Measurements from ENCODE around the gene SPIRE1.
A peak's percentile ranks its signal among the peaks of the same experiment; 100 is the strongest.

SPIRE1 gene

DNA sequence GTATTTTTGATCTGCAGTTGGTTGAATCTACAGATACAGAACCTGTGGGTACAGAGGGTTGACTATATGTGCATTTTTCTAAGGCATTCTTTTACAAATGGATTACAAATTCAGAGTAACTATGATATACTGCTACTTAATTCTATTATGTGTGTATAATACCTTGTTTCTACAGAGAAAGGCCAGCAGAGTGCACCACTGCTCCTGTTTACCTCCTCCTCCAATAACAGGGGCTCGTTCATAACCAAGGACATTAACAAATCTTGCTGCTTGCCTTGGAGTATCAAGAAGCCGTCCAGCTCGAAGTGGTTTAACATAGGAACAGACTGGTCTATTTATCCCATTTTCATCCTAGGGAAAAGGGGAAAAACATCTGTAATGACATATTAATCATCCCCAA, 28.2 kb upstream of the SPIRE1 start:
- TF ChIP-seq Cebpa-rat (IDR thresholded peaks at IDR 0.05) = no peak
- no peaks in the 10 kb centered on the region for H3K9me3 ChIP-seq
- peaks cover 7% of the 10 kb centered on the region; the same call in 1 of the 2 replicates for H3K4me1 ChIP-seq
- H4K20me1 ChIP-seq = no peaks in the 10 kb centered on the region
- no peak overlapping the region for H3K9ac ChIP-seq
- H3K36me3 ChIP-seq = peaks cover 62% of the 10 kb centered on the region
- H3K27ac ChIP-seq = no peak overlapping the region
- H3K27me3 ChIP-seq = no peaks in the 10 kb centered on the region
- H3K4me3 ChIP-seq = no peak overlapping the region
- H3K4me2 ChIP-seq = no peak overlapping the region

DNA sequence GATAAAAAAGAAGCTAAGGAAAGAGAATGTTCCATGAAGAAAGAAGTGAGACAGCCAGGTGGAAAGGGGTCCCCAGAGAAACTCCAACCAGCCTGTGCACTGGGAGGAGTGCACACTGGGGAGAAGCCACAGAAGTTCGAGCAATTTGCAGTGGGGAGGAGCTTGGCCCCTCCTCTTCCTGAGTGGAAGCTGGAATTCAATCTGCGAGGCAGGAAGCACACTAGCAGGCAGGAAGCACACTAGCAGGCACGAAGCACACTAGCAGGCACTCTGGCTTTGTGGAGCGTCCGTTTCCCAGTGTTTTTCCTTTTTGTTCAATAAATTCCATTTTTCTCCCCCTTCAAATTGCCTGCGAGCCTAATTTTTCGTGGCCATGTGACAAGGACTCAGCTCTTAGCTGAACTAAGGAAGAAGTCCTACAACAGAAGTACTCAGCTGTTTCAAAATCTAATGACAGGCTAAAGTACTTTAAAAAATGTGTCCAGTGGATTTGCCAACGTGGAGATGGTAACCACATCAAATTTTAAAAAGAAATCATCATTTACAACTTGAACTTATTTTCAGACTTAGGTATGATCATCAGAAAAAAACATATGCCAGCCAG, 21.4 kb upstream of the SPIRE1 start:
- peak overlapping the region; percentile 71 for H3K27ac ChIP-seq
- H3K4me3 ChIP-seq = no peak overlapping the region
- H3K4me2 ChIP-seq = peak overlapping the region; percentile 79
- no peaks in the 10 kb centered on the region for H4K20me1 ChIP-seq
- no peak for TF ChIP-seq Cebpa-rat (IDR thresholded peaks at IDR 0.05)
- peaks cover 92% of the 10 kb centered on the region for H3K36me3 ChIP-seq
- no peaks in the 10 kb centered on the region for H3K9me3 ChIP-seq
- H3K4me1 ChIP-seq = peaks cover 15% of the 10 kb centered on the region
- H3K27me3 ChIP-seq = no peaks in the 10 kb centered on the region
- H3K9ac ChIP-seq = peak overlapping the region; percentile 57

DNA sequence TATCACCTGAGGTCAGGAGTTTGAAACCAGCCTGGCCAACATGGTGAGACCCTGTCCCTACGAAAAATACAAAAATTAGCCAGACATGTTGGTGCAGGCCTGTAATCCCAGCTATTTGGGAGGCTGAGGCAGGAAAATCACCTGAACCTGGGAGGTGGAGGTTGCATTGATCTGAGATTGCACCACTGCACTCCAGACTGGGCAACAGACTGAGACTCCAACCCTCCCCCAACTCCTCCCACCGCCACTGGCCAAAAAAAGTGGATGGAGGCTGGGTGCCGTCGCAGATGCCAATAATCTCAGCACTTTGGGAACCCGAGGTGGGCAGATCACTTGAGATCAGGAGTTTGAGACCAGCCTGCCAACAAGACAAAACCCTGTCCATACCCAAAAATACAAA, 10.1 kb upstream of the SPIRE1 start:
- Histone ChIP-seq H3K36me3 (peaks cover 33% of the 10 kb centered on the region), H3K27ac (no peak overlapping the region), H3K4me1 (no peaks in the 10 kb centered on the region), H3K4me3 (no peak overlapping the region), H3K9me3 (no peaks in the 10 kb centered on the region), H3K27me3 (no peaks in the 10 kb centered on the region), H3K9ac (no peak overlapping the region), H3K4me2 (no peak overlapping the region), H4K20me1 (no peaks in the 10 kb centered on the region)
- TF ChIP-seq Cebpa-rat (IDR thresholded peaks at IDR 0.05) = no peak

DNA sequence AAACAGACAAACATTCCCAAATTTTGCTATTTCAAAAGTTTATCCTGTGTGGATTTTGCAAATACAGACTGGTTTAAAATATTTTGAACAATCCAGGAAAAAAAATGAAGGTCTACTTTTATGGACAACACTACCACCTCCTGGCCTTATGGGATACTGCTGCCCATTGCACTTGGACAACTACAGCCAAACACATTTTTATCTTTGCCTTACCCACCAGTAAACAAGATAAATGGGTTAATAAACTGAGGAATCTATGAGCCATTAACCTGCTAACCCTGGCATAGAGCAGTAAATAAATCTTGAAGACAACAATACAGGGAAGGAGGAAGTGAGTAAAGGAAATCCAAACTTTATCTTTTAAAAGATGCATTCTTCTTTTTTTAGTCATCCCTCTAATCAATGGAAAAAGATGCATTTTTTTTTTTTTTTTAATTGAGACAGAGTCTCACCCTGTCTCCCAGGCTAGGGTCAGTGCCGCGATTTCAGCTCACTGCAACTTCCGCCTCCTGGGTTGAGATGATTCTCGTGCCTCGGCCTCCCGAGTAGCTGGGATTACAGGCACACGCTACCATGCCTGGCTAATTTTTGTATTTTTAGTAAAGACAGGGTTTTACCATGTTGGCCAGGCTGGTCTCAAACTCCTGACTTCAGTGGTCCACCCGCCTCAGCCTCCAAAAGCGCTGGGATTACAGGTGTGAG, 2.1 kb upstream of the SPIRE1 start:
- no peaks in the 10 kb centered on the region for H3K9me3 ChIP-seq
- no peak overlapping the region for H3K4me3 ChIP-seq
- no peak for TF ChIP-seq Cebpa-rat (IDR thresholded peaks at IDR 0.05)
- H3K36me3 ChIP-seq = peaks cover 6% of the 10 kb centered on the region; the same call in 1 of the 2 replicates
- no peak overlapping the region for H3K27ac ChIP-seq
- H3K4me1 ChIP-seq = peaks cover 12% of the 10 kb centered on the region
- H3K27me3 ChIP-seq = peaks cover 47% of the 10 kb centered on the region
- H4K20me1 ChIP-seq = peaks cover 41% of the 10 kb centered on the region
- no peak overlapping the region for H3K4me2 ChIP-seq
- H3K9ac ChIP-seq = no peak overlapping the region

DNA sequence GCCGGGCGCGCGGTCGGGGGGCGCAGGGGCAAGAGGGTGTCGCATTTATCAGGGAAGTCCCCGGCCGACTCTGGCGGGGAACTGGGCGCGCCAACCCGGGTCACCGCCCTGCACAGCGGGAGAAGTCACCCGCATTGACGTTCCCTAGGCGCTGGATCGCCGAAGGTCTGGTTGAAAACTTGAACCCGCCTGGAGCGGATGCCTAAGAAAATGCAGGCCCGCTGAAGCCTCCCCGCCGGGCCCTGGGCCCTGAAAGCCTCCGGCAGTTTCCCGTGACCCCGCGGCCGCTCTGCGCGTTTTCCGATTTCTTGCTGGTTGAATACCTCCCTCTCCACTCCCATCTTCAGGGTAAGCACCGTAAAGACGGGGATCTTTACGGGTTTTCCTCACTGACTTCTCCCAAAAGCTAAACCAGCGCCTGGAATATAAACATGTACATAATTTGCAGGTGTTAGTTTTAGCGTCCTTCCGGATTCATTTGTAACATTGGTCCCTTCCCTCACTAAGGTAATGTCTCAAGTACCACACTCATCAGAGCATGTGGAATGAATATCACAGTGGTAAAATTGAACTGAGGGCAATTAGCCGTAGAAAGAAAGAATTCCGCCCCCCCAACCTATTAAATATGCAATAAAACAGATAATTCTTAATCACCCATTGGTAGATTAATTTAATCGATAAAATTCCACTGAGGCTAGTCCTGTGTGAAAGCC, 675 bp upstream of the SPIRE1 start:
- peak overlapping the region; percentile 98 for H3K4me2 ChIP-seq
- H3K36me3 ChIP-seq = peaks cover 6% of the 10 kb centered on the region; the same call in 1 of the 2 replicates
- peaks cover 43% of the 10 kb centered on the region for H4K20me1 ChIP-seq
- H3K27ac ChIP-seq = no peak overlapping the region
- peaks cover 52% of the 10 kb centered on the region for H3K27me3 ChIP-seq
- peak overlapping the region; percentile 80 for H3K4me3 ChIP-seq
- H3K4me1 ChIP-seq = peaks cover 12% of the 10 kb centered on the region
- H3K9ac ChIP-seq = peak overlapping the region; percentile 57; the same call in 1 of the 2 replicates
- no peak for TF ChIP-seq Cebpa-rat (IDR thresholded peaks at IDR 0.05)
- H3K9me3 ChIP-seq = no peaks in the 10 kb centered on the region

DNA sequence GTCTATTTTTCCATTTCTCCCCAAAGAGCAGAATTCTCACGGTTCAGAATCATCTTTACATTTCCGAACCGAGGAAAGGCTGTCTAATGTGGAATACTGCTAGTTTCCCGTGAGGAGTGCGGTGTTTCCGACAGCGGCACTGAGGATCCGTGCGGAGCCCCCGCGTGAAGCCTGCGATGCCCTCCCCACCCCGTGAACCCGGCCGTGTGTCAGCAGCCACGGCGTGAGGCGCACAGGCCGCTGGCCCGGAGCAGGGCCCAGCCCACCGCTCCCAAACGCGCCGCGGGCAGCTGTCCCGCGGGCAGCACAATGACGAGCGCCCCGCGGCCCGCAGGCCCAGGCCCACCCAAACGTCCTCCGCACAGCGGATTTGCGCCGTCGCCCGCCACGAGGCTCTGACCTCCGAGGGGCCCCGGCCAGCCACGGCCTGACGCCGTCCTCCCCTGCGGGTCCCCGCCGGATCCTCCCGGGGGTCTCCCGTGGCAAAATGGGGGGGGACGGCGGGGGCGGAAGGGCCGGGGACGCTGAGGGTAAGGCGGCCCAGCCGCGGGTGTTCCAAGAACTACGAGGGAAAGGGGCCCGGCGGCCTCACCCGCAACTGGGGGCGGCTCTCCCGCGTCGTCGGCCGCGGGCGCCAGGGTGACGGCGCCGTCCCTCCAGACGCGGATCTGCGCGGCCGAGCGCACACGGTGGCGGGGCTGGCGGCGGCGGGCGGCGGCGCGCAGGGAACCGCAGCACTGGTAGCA, 796 bp downstream of the SPIRE1 start:
- TF ChIP-seq Cebpa-rat (IDR thresholded peaks at IDR 0.05) = no peak
- Histone ChIP-seq H4K20me1 (peaks cover 43% of the 10 kb centered on the region), H3K4me2 (peak overlapping the region; percentile 98), H3K4me1 (peaks cover 12% of the 10 kb centered on the region), H3K36me3 (peaks cover 6% of the 10 kb centered on the region; the same call in 1 of the 2 replicates), H3K4me3 (peak overlapping the region; percentile 80), H3K9me3 (no peaks in the 10 kb centered on the region), H3K27me3 (peaks cover 65% of the 10 kb centered on the region), H3K27ac (no peak overlapping the region), H3K9ac (peak overlapping the region; percentile 57; the same call in 1 of the 2 replicates)

DNA sequence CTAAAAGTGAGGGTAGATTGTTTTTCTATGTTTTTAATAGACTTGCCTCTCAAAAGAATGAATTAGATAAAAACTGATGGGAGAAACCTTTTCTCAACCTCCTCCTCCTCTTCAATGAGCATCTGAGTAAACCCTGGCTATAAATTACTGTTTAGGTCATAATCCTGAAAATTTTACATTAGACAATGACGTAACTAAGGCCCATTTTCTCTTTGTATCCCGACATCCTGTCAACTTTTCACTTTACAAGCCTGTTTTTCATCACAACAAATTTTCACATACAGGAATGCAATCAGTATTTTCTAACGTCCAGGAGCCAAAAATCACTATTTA, 1.3 kb downstream of the SPIRE1 start:
- Histone ChIP-seq H3K27me3 (peaks cover 65% of the 10 kb centered on the region), H3K27ac (no peak overlapping the region), H4K20me1 (peaks cover 43% of the 10 kb centered on the region), H3K4me1 (peaks cover 12% of the 10 kb centered on the region), H3K9ac (no peak overlapping the region), H3K9me3 (no peaks in the 10 kb centered on the region), H3K4me2 (peak overlapping the region; percentile 98), H3K4me3 (peak overlapping the region; percentile 80; the same call in 1 of the 2 replicates), H3K36me3 (peaks cover 6% of the 10 kb centered on the region; the same call in 1 of the 2 replicates)
- no peak for TF ChIP-seq Cebpa-rat (IDR thresholded peaks at IDR 0.05)

DNA sequence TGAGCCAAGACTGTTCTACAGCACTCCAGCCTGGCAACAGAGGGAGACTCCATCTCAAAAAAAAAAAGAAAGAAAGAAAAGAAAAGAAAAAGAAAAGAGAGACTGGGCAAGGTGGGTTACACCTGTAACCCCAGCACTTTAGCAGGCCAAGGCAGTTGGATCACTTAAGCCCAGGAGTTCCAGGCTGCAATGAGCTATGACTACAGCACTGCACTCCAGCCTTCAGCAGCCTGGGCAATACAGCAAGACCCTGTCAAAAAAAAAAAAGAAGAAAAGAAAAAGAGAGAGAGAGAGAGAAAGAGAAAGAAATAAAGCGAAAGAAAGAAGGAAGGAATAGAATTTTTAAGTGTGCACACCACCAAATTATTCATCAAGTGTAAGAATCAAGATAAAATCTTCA, 2.9 kb downstream of the SPIRE1 start:
- Histone ChIP-seq H3K27me3 (peaks cover 65% of the 10 kb centered on the region), H3K4me1 (peaks cover 12% of the 10 kb centered on the region), H3K27ac (no peak overlapping the region), H3K9ac (no peak overlapping the region), H4K20me1 (peaks cover 43% of the 10 kb centered on the region), H3K4me3 (no peak overlapping the region), H3K9me3 (no peaks in the 10 kb centered on the region), H3K36me3 (no peaks in the 10 kb centered on the region), H3K4me2 (no peak overlapping the region)
- no peak for TF ChIP-seq Cebpa-rat (IDR thresholded peaks at IDR 0.05)

DNA sequence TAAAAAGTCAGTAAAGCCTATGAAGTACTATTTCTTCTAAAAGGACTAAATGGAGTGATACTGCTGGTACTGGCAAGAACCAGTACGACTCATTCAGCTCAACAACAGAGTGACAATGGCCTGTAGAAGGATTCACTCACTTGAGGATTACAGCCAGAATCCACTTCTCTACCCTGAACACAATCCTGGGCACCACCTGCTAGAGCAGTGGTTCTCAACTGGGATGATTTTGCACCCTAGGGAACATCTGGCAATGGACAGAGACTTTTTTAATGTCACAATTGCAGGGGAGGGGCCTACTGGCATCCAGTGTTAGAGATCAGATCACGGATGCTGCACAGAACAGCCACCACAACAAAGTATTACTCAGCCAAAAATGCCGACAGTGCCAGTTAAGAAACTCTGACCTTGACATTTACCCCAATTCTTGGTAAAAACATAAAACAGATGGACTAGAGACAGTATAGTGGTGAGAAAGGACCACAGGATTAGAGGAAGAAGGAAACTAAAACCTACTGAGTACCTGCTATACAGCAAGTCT, 5.0 kb downstream of the SPIRE1 start:
- Histone ChIP-seq H3K4me3 (no peak overlapping the region), H4K20me1 (peaks cover 27% of the 10 kb centered on the region), H3K27me3 (peaks cover 47% of the 10 kb centered on the region), H3K36me3 (no peaks in the 10 kb centered on the region), H3K4me1 (peaks cover 6% of the 10 kb centered on the region), H3K27ac (no peak overlapping the region), H3K9ac (no peak overlapping the region), H3K9me3 (no peaks in the 10 kb centered on the region), H3K4me2 (no peak overlapping the region)
- TF ChIP-seq Cebpa-rat (IDR thresholded peaks at IDR 0.05) = no peak

All from BLaER1 (cell line).